Endothelial cell of umbilical vein (primary cell): Measurements from ENCODE around the gene OTULINL. TPM values are rescaled to one million over a fixed set of nuclear protein-coding genes. Genes with fewer than 3 reads are reported as not detected.

Experiments used
- BruUV-seq: library from RNA; stranded (reverse); fragments of 400-500 nt; replicated peaks from 2 replicates; lab custom pipeline; 2021; lab: Mats Ljungman, UMichigan
- CTCF ChIA-PET: fragments of 300-600, 350-600 bp; sonication (Branson Sonifier 250); formaldehyde crosslinking; loops from one replicate; lab custom pipeline; 2021; ENCODE audit warnings: antibody characterized with exemption, inconsistent platforms; lab: Charles Lee
- POLR2A ChIA-PET: fragments of 300-600, 350-600 bp; sonication (Branson Sonifier 250); formaldehyde crosslinking; loops from one replicate; lab custom pipeline; 2021; ENCODE audit warnings: antibody characterized with exemption, inconsistent platforms; lab: Charles Lee
- DNase-seq: peaks from one replicate; pipeline ENCODE4 v3.0.0-alpha.2; 2011; ENCODE audit warnings: low read depth, low spot score
- FAIRE-seq: peaks from 2 replicates; lab custom pipeline; 2011; peaks lifted over from hg19 to GRCh38; lab: Jason Lieb, UNC
- H2AFZ ChIP-seq: 2 replicates; pipeline ENCODE4 v1.6.0; 2012; ENCODE audit warnings: low read depth, low read length, control low read depth, inconsistent platforms
- H3K27ac ChIP-seq: 2 replicates; pipeline ENCODE4 v1.5.1; 2011; ENCODE audit warnings: low read depth, mild to moderate bottlenecking, control low read depth, low read length, moderate library complexity; ENCODE audit not compliant: insufficient read depth
- H3K27me3 ChIP-seq, 2 experiments: 2 replicates each; pipeline versions ENCODE4 v1.6.0 to v1.6.1; 2011; ENCODE audit warnings: low read length in 2 of 2, mixed read lengths in 1 of 2; ENCODE audit not compliant: control insufficient read depth in 2 of 2, insufficient read depth in 2 of 2
- H3K36me3 ChIP-seq, 2 experiments: 2 replicates in 1 of 2; 3 replicates in 1 of 2; pipeline ENCODE4 v1.5.1; 2011; ENCODE audit warnings: low read length in 2 of 2, mild to moderate bottlenecking in 1 of 2, moderate library complexity in 1 of 2; ENCODE audit not compliant: control insufficient read depth in 2 of 2, insufficient read depth in 2 of 2; ENCODE audit errors: extremely low read depth in 1 of 2
- H3K4me1 ChIP-seq: 3 replicates; pipeline ENCODE4 v1.5.1; 2011; ENCODE audit warnings: mild to moderate bottlenecking, low read length; ENCODE audit not compliant: control insufficient read depth, insufficient read depth; ENCODE audit errors: extremely low read depth
- H3K4me2 ChIP-seq: 2 replicates; pipeline ENCODE4 v1.6.1; 2011; ENCODE audit warnings: low read length, control low read depth, mixed read lengths; ENCODE audit not compliant: insufficient read depth
- H3K4me3 ChIP-seq, 3 experiments: fragments of 200-600 bp in 1 of 3; sonication (generic), shearing (Covaris generic) in 1 of 3; replicated peaks in 1 of 3; 2 replicates each; pipeline ENCODE4 v1.5.1; 2011 to 2016; ENCODE audit warnings: control low read depth in 3 of 3, low read length in 3 of 3, mild to moderate bottlenecking in 2 of 3, inconsistent platforms in 1 of 3, low read depth in 1 of 3, moderate library complexity in 1 of 3; ENCODE audit not compliant: insufficient read depth in 1 of 3
- H3K79me2 ChIP-seq: 2 replicates; pipeline ENCODE4 v1.6.0; 2012; ENCODE audit warnings: low read length, inconsistent platforms; ENCODE audit not compliant: control insufficient read depth, insufficient read depth
- H3K9ac ChIP-seq: replicated peaks from 2 replicates; pipeline ENCODE3; 2011; ENCODE audit warnings: low read length, control low read depth; ENCODE audit not compliant: insufficient read depth; ENCODE audit errors: extremely low read depth
- H3K9me1 ChIP-seq: replicated peaks from 3 replicates; pipeline ENCODE4 v1.6.0; 2011; ENCODE audit warnings: mild to moderate bottlenecking, low read length; ENCODE audit not compliant: control insufficient read depth, insufficient read depth; ENCODE audit errors: extremely low read depth
- H3K9me3 ChIP-seq: replicated peaks from 2 replicates; pipeline ENCODE4 v1.5.1; 2012; ENCODE audit warnings: low read length, inconsistent platforms; ENCODE audit not compliant: control insufficient read depth, insufficient read depth
- H4K20me1 ChIP-seq: replicated peaks from 2 replicates; pipeline ENCODE3; 2011; ENCODE audit warnings: mild to moderate bottlenecking, low read length; ENCODE audit not compliant: control insufficient read depth, insufficient read depth; ENCODE audit errors: extremely low read depth
- CTCF ChIP-seq, 2 donors: IDR thresholded peaks; 1 replicate in 1 of 2; 2 replicates in 1 of 2; pipeline ENCODE4 v1.5.1; 2011; ENCODE audit warnings: low read length in 2 of 2, mild to moderate bottlenecking in 2 of 2, moderate library complexity in 2 of 2, control low read depth in 1 of 2, inconsistent platforms in 1 of 2, low read depth in 1 of 2; ENCODE audit not compliant: insufficient read depth in 1 of 2; ENCODE audit errors: extremely low read depth in 1 of 2
- EZH2 ChIP-seq: IDR thresholded peaks from 2 replicates; pipeline ENCODE4 v1.6.1; 2012; ENCODE audit warnings: borderline replicate concordance, low read depth, mild to moderate bottlenecking, moderate library complexity, low read length, inconsistent platforms; ENCODE audit not compliant: severe bottlenecking
- FOS ChIP-seq: IDR thresholded peaks from 2 replicates; pipeline ENCODE4 v1.6.1; 2011; ENCODE audit warnings: mild to moderate bottlenecking, low read length, moderate library complexity, borderline replicate concordance; ENCODE audit not compliant: insufficient read depth
- GATA2 ChIP-seq: IDR thresholded peaks from 2 replicates; pipeline ENCODE4 v1.7.0; 2011; ENCODE audit warnings: low read depth, mild to moderate bottlenecking, moderate library complexity, mixed read lengths, low read length; ENCODE audit not compliant: insufficient read length, insufficient read depth
- JUN ChIP-seq: IDR thresholded peaks from 2 replicates; pipeline ENCODE4 v1.6.1; 2011; ENCODE audit warnings: borderline replicate concordance, low read depth; ENCODE audit not compliant: insufficient read length, insufficient read depth
- MAX ChIP-seq: IDR thresholded peaks from 2 replicates; pipeline ENCODE4 v1.6.1; 2011; ENCODE audit not compliant: insufficient read depth, insufficient read length
- MYC ChIP-seq: IDR thresholded peaks from one replicate; pipeline ENCODE4 v1.6.1; 2011; ENCODE audit warnings: mild to moderate bottlenecking, low read depth, low read length
- POLR2A ChIP-seq: IDR thresholded peaks from 2 replicates; pipeline ENCODE4 v1.6.1; 2012; ENCODE audit warnings: low read depth, mild to moderate bottlenecking, control low read depth, low read length
- POLR2AphosphoS5 ChIP-seq: IDR thresholded peaks from 2 replicates; pipeline ENCODE4 v1.6.1; 2012; ENCODE audit warnings: low read depth, mild to moderate bottlenecking, control low read depth, low read length, moderate library complexity; ENCODE audit not compliant: insufficient read depth
- dilution Hi-C: fragments of 300-500 bp; cut with MboI; formaldehyde crosslinking; loops from one replicate; pipeline ENCODE4 v1.15.0; 2019; ENCODE audit warnings: low sequenced_read_pairs; ENCODE audit not compliant: extremely low pct_ligation_motif_present
- intact Hi-C: fragments of 100-400 bp; cut with micrococcal nuclease; formaldehyde crosslinking; loops from one replicate; pipeline ENCODE4 v1.10.0; 2022
- polyA plus RNA-seq, 4 experiments: library from polyadenylated mRNA; depleted of rRNA in 3 of 4; stranded (reverse) in 3 of 4; unstranded in 1 of 4; fragments of >200 nt; gene quantifications; 2 replicates each; pipeline versions ENCODE4 v1.2.1 to v1.2.3, GENCODE V29; 2011 to 2012; ENCODE audit warnings: missing spikeins in 1 of 4
- total RNA-seq: library from RNA; stranded (reverse); gene quantifications from 2 replicates; pipeline ENCODE4 v1.2.3, GENCODE V29; 2021

OTULINL gene
- total and polyA plus RNA-seq, 2 donors (not counting 3 experiments of a cell fraction or from before 2014, with no cell fraction given) = 0.08 to 0.42 TPM

- FAIRE-seq = no peak
- Histone ChIP-seq H3K9me3 (no peaks in the 10 kb centered on the region), H3K4me3 (no peak overlapping the region), H3K9ac (no peak overlapping the region), H3K27ac (no peak overlapping the region), H3K36me3 (no peaks in the 10 kb centered on the region), H3K4me1 (peaks cover 11% of the 10 kb centered on the region), H4K20me1 (no peaks in the 10 kb centered on the region), H3K4me2 (no peak overlapping the region), H2AFZ (no peak overlapping the region), H3K9me1 (no peaks in the 10 kb centered on the region), H3K27me3 (peaks cover 3 to 8% of the 10 kb centered on the region in 2 experiments), H3K79me2 (peaks cover 2% of the 10 kb centered on the region)
- dilution Hi-C loops (no loop called here), intact Hi-C loops (no loop called here)
- ChIA-PET POLR2A (no interaction called here), CTCF (interaction anchor here (0.6 to 1.8 kb wide), 3 partner anchors 11 to 218 kb away, joined by 3 to 7 read pairs (median 3); no protein-coding TSS in a partner anchor)
- DNase-seq = no peak
- TF ChIP-seq EZH2 (no peak), CTCF (IDR thresholded peaks at IDR 0.05; ENCODE audit: extremely low read depth in 1 of 2, insufficient read depth in 1 of 2, low read depth in 1 of 2, low read length in 2 of 2) (no peak), POLR2AphosphoS5 (no peak), GATA2 (no peak), JUN (no peak), MAX (no peak), MYC (no peak), POLR2A (no peak), FOS (no peak)
- no TSS peak for BruUV-seq
Observed at GRCh38 chr5:14659821-14660607, 78.4 kb downstream of the OTULINL start.
